ENCODE data around the gene CTNNBL1. TPM values are rescaled to one million over a fixed set of nuclear protein-coding genes. Genes with fewer than 3 reads are reported as not detected.
A peak's percentile ranks its signal among the peaks of the same experiment; 100 is the strongest.

The CTNNBL1 gene
- total and polyA plus RNA-seq, 2 experiments from 2014 or later, result 27.6 to 55.0 TPM

DNA sequence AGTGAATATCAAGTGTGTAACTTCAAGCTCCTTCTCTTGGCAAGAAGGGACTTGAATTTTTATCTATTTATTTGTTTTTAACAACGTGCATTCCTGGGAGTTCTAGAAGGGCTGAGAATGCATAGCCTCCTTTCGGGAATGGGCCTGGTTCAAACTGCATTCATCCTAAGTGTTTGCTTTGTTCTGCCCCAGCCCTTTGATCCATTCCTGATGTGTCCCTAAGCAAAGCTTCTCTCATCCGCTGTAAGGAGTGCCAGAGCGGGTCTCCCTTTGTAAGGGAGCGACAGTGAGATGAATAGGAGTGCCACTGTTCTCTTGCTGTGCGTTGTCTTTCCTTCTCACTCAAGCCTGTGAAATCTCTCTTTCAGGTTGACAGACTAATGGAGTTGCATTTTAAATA lies 148.1 kb downstream of the CTNNBL1 start:
- DNase-seq (ENCODE audit: low spot score), result no peak
- no peaks in the 10 kb centered on the region for H3K9me2 ChIP-seq (replicated peaks; ENCODE audit: insufficient read depth)
- H3K9me3 ChIP-seq (ENCODE audit: low read depth), result no peaks in the 10 kb centered on the region
- no peaks in the 10 kb centered on the region for H3K79me2 ChIP-seq
- no peak overlapping the region for H3K4me3 ChIP-seq
- 58% methylated on average over 6 of the region's 6 CpGs for WGBS (ENCODE audit: low lambda C conversion rate, missing lambda C conversion rate)
- no peak overlapping the region for H2AFZ ChIP-seq
- no peak overlapping the region for H3K4me2 ChIP-seq
- no peaks in the 10 kb centered on the region for H3K27me3 ChIP-seq
- no peaks in the 10 kb centered on the region for H4K20me1 ChIP-seq (ENCODE audit: insufficient read depth, poor library complexity, severe bottlenecking)
- no peaks in the 10 kb centered on the region for H3K36me3 ChIP-seq (replicated peaks; ENCODE audit: insufficient read depth, low read depth)
- H3K27ac ChIP-seq, result no peak overlapping the region
- no peak for TF ChIP-seq EZH2 (IDR thresholded peaks at IDR 0.05; ENCODE audit: borderline replicate concordance)
- TF ChIP-seq CTCF (IDR thresholded peaks at IDR 0.05; ENCODE audit: poor library complexity), result no peak
- TF ChIP-seq EZH2phosphoT487 (IDR thresholded peaks at IDR 0.05; ENCODE audit: low read depth, severe bottlenecking, unreplicated experiment), result no peak
- H3K4me1 ChIP-seq (ENCODE audit: insufficient read depth), result peaks cover 10% of the 10 kb centered on the region

GRCh38 chr20:37845241-37845681 lies 151.4 kb downstream of the CTNNBL1 start:
- Histone ChIP-seq H2AFZ (no peak overlapping the region), H3K9me2 (replicated peaks; ENCODE audit: insufficient read depth) (no peaks in the 10 kb centered on the region), H4K20me1 (ENCODE audit: insufficient read depth, poor library complexity, severe bottlenecking) (no peaks in the 10 kb centered on the region), H3K27ac (peak overlapping the region; percentile 54), H3K79me2 (no peaks in the 10 kb centered on the region), H3K4me1 (ENCODE audit: insufficient read depth) (peaks cover 8% of the 10 kb centered on the region), H3K9me3 (ENCODE audit: low read depth) (no peaks in the 10 kb centered on the region), H3K4me3 (no peak overlapping the region), H3K27me3 (no peaks in the 10 kb centered on the region), H3K4me2 (no peak overlapping the region), H3K36me3 (replicated peaks; ENCODE audit: insufficient read depth, low read depth) (no peaks in the 10 kb centered on the region)
- TF ChIP-seq EZH2phosphoT487 (IDR thresholded peaks at IDR 0.05; ENCODE audit: low read depth, severe bottlenecking, unreplicated experiment) (no peak), EZH2 (IDR thresholded peaks at IDR 0.05; ENCODE audit: borderline replicate concordance) (no peak), CTCF (IDR thresholded peaks at IDR 0.05; ENCODE audit: poor library complexity) (no peak)
- WGBS (ENCODE audit: low lambda C conversion rate, missing lambda C conversion rate), result 62% methylated on average over 10 of the region's 10 CpGs
- DNase-seq (ENCODE audit: low spot score), result no peak

GRCh38 chr20:37845878-37846277 lies 152.0 kb downstream of the CTNNBL1 start:
- TF ChIP-seq EZH2 (IDR thresholded peaks at IDR 0.05; ENCODE audit: borderline replicate concordance), result no peak
- TF ChIP-seq EZH2phosphoT487 (IDR thresholded peaks at IDR 0.05; ENCODE audit: low read depth, severe bottlenecking, unreplicated experiment), result no peak
- TF ChIP-seq CTCF (IDR thresholded peaks at IDR 0.05; ENCODE audit: poor library complexity), result no peak
- H2AFZ ChIP-seq, result no peak overlapping the region
- no peak for DNase-seq (ENCODE audit: low spot score)
- peak overlapping the region; percentile 56 for H3K27ac ChIP-seq
- no peaks in the 10 kb centered on the region for H3K27me3 ChIP-seq
- no peak overlapping the region for H3K4me3 ChIP-seq
- H3K4me1 ChIP-seq (ENCODE audit: insufficient read depth), result peaks cover 8% of the 10 kb centered on the region
- no peaks in the 10 kb centered on the region for H3K36me3 ChIP-seq (replicated peaks; ENCODE audit: insufficient read depth, low read depth)
- H3K9me3 ChIP-seq (ENCODE audit: low read depth), result no peaks in the 10 kb centered on the region
- H3K4me2 ChIP-seq, result no peak overlapping the region
- H4K20me1 ChIP-seq (ENCODE audit: insufficient read depth, poor library complexity, severe bottlenecking), result no peaks in the 10 kb centered on the region
- no peaks in the 10 kb centered on the region for H3K79me2 ChIP-seq
- H3K9me2 ChIP-seq (replicated peaks; ENCODE audit: insufficient read depth), result no peaks in the 10 kb centered on the region
- 78% methylated on average over 5 of the region's 5 CpGs for WGBS (ENCODE audit: low lambda C conversion rate, missing lambda C conversion rate)

DNA sequence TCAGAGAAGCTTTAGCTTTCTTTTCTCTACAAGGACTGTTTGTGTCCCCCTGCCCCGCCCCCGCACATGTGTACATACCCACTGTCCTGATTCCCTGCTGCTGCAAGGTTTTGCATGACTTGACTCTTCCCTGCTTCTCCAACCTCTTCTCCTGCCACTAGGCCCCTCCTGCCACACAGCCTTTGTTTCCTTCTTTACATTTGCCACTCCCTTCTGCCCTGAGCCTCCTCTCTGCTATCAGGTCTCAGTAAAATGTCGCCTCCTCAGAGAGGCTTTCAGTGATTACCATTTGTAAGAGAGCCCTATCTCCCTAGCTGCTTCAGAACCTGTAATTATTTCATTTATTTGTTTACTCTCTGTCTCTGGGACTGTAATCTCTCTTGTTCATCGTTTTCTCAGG lies 152.7 kb downstream of the CTNNBL1 start:
- H3K79me2 ChIP-seq, result no peaks in the 10 kb centered on the region
- H3K36me3 ChIP-seq (replicated peaks; ENCODE audit: insufficient read depth, low read depth), result no peaks in the 10 kb centered on the region
- no peak overlapping the region for H2AFZ ChIP-seq
- H3K4me1 ChIP-seq (ENCODE audit: insufficient read depth), result peaks cover 8% of the 10 kb centered on the region
- 59% methylated on average over 4 of the region's 4 CpGs for WGBS (ENCODE audit: low lambda C conversion rate, missing lambda C conversion rate)
- no peak overlapping the region for H3K4me3 ChIP-seq
- peak; percentile 18 for DNase-seq (ENCODE audit: low spot score)
- H3K27me3 ChIP-seq, result no peaks in the 10 kb centered on the region
- TF ChIP-seq EZH2 (IDR thresholded peaks at IDR 0.05; ENCODE audit: borderline replicate concordance) (no peak), EZH2phosphoT487 (IDR thresholded peaks at IDR 0.05; ENCODE audit: low read depth, severe bottlenecking, unreplicated experiment) (no peak), CTCF (IDR thresholded peaks at IDR 0.05; ENCODE audit: poor library complexity) (no peak)
- H3K27ac ChIP-seq, result peak overlapping the region; percentile 56
- no peaks in the 10 kb centered on the region for H3K9me2 ChIP-seq (replicated peaks; ENCODE audit: insufficient read depth)
- no peaks in the 10 kb centered on the region for H4K20me1 ChIP-seq (ENCODE audit: insufficient read depth, poor library complexity, severe bottlenecking)
- H3K9me3 ChIP-seq (ENCODE audit: low read depth), result no peaks in the 10 kb centered on the region
- H3K4me2 ChIP-seq, result no peak overlapping the region

All from hepatocyte (in vitro differentiated cells).